22Rv1 (cell line): Measurements from ENCODE around the gene KL.

ENCODE experiments used
- H3K27ac ChIP-seq: fragments of 450-650 bp; 2 replicates; pipeline ENCODE4 v1.5.1; 2017
- ZFX ChIP-seq: fragments of 450-650 bp; IDR thresholded peaks from 2 replicates; pipeline ENCODE4 v1.6.1; 2017; ENCODE audit warnings: antibody characterized with exemption, borderline replicate concordance
- TF ChIP-seq, protein P1 (sequence below): fragments of 450-650 bp; IDR thresholded peaks from 2 replicates; pipeline ENCODE4 v1.5.1; 2017; ENCODE audit warnings: mild to moderate bottlenecking

KL gene

DNA sequence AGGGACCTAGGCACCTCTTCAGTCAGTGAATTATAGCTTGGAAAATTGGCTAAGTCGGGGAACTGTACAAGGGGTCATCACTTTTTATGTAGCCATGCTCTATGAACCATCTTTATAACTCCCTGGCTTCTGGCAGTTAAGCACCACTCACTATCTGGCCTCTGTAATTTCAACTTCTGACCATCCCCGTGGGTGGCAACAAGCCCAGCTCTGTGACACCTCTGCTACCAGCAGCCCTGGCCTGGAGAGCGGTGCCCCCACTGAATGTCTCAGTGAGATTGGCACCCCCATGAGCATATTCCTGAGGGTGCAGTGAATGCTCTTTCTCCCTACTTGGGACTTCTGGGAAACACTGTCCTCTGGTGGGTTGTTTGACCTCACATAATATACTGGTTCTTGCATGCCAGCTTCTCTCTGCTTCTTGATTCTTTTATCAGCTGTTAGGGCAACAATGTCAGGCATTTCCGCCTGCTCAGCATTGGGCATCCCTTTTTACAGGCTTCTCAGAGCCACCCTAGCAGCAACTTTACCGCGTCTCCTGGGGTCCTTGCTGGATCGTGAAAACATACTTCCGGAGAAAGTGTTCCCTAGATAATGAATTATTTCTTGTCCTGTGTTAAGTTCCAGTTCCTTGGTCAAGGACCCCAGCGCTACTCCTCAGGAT, 10.4 kb downstream of the KL start:
- TF ChIP-seq, protein P1, sequence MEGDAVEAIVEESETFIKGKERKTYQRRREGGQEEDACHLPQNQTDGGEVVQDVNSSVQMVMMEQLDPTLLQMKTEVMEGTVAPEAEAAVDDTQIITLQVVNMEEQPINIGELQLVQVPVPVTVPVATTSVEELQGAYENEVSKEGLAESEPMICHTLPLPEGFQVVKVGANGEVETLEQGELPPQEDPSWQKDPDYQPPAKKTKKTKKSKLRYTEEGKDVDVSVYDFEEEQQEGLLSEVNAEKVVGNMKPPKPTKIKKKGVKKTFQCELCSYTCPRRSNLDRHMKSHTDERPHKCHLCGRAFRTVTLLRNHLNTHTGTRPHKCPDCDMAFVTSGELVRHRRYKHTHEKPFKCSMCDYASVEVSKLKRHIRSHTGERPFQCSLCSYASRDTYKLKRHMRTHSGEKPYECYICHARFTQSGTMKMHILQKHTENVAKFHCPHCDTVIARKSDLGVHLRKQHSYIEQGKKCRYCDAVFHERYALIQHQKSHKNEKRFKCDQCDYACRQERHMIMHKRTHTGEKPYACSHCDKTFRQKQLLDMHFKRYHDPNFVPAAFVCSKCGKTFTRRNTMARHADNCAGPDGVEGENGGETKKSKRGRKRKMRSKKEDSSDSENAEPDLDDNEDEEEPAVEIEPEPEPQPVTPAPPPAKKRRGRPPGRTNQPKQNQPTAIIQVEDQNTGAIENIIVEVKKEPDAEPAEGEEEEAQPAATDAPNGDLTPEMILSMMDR = no peak
- no peak for TF ChIP-seq ZFX
- H3K27ac ChIP-seq = no peak overlapping the region

- TF ChIP-seq, protein P1 = no peak
- TF ChIP-seq ZFX = no peak
- H3K27ac ChIP-seq = no peak overlapping the region
Measured at GRCh38 chr13:33028620-33029019, 12.4 kb downstream of the KL start.

DNA sequence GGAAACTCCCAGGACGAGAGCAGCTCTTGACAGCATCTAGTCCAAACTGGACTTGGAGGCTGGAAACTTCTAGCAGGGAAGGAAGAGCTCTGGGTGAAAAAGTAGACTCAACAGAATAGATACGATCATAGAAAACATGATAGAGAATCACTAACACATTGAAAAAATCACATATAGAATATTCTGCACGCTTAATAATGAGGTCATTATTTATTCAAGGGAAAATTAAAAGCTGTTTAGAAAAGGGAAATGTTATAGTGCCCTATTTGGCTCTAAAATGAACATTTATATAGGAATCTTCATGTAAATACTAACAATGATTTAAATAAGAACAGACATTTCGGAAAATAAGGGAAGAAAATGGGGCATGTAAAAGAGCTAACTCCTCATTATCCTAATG, 15.1 kb downstream of the KL start:
- no peak for TF ChIP-seq ZFX
- TF ChIP-seq, protein P1 = no peak
- no peak overlapping the region for H3K27ac ChIP-seq

DNA sequence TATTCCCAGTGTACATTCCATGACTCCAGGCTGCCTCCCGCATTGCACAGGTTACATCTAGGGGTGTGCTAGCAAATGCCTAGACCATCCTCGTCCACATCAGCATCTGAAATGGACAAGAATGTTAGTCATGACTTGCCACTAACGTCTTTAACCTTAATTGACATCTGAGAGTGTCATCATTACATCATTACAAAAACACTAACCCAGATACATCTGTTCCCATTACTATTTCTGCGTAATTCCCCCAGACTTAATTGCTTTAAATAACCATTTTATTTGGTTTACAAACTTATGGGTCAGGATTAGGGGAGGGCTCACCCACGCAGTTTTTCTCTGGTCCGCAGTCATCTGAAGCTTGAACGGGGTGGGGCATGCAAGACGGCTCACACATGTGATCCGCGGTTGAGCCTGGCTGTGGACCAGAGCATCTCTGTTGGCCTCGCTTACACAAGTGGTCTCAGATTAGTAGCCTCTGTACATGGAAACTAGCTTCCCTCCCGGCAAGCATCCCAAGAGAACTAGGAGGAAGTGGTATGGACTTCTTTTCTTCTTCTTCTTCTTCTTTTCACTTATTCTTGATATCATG, 15.9 kb downstream of the KL start:
- TF ChIP-seq, protein P1 = no peak
- H3K27ac ChIP-seq = no peak overlapping the region

GRCh38 chr13:33033051-33033812, 17.0 kb downstream of the KL start:
- H3K27ac ChIP-seq = no peak overlapping the region
- TF ChIP-seq ZFX = no peak
- TF ChIP-seq, protein P1 = no peak

- no peak overlapping the region for H3K27ac ChIP-seq
Measured at GRCh38 chr13:33033986-33034385, 17.8 kb downstream of the KL start.

More at GRCh38 chr13:33033986-33034385, 17.8 kb downstream of the KL start:
- TF ChIP-seq ZFX = no peak
- TF ChIP-seq, protein P1 = no peak
